HG03439 (cell line): Measurements from ENCODE around the gene RBBP8.

Source experiments
- ATAC-seq: cut with Tn5 transposase; IDR thresholded peaks from one replicate; pipeline ENCODE4 v1.9.1; 2021; ENCODE audit warnings: mild to moderate bottlenecking, moderate library complexity; ENCODE audit not compliant: unreplicated experiment

Gene RBBP8

DNA sequence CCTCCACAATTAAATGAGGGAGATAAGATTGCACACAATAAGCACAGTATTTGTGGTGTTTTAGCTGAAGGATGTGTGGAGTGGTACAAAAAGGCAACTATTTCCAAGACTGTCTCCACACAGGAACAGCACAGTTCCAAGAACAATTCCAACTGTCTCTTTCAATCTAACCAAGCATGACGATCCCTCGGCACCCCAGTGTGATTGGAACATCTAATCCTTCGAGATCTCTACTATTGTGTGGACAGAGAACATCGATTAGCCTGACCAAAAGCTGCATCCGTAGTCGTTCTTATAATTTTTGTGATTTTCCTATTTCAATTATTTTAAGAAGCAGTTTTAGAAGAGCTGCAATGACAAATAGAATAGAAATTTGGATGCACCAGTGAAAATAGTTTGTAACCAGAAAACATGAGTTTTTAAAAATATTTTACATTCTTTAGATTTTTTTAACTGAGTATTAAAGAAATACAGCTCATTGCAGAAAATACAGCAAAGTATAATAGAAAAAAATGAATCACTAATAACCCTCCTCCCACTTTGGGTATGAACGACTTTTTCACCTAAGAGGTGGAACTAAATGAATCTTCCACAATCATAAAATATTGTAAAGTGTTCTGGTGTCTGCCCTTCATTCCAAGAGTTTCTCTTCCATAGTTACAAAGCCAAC is 125.8 kb downstream of the RBBP8 start:
- ATAC-seq = no peak

DNA sequence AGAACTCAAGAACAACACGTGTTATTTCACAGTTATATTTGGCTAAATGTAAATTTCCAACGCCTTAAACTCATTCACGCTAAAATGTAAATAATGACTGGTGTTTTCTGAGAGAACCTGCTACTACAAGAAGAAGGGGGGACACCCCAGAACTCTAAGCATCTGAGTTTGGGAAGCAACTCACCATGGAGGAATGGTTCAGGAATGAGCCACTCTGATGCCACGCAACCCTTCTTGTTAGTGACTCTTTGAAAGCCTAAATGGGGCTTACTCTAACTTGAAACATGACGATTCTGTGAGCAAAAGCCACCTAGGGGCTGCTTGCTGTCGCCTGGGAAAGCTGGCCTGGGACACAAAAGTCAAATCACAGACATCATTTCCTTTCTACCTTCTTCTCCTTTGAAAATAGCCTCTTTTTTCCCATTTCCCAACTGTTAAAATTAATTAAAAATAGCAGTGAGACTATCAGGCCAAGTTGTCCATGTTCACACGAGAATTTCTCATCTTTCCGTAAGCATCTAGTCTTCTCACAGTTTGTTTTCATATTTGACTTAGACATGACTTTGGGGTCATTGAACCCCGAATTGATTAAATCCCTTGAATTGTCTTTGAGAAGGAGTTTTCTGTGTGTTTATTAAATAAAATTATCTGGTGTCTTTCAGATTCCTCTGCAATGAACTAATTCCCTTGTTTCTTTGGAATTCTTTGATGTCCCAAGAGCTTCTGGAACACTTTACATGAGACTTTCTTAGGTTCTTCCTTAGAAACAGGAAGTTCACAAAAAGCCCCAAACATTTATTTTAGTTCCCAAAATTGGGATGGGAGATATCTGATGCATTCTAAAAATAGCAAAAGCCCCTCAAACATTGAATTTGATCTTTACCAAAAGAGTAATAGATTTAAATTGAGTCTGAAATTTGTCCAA is 126.7 kb downstream of the RBBP8 start:
- no peak for ATAC-seq

DNA sequence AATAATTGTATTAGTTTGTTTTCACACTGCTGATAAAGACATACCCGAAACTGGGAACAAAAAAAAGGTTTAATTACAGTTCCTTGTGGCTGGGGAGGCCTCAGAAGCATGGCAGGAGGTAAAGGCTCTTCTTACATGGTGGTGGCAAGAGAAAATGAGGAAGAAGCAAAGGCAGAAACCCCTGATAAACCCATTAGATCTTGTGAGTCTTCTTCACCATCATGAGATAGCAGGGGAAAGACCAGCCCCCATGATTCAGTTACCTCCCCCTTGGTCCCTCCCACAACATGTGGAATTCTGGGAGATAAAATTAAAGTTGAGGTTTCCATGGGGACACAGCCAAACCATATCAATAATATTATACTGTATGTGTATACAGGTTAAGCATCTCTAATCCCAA is 128.9 kb downstream of the RBBP8 start:
- no peak for ATAC-seq

DNA sequence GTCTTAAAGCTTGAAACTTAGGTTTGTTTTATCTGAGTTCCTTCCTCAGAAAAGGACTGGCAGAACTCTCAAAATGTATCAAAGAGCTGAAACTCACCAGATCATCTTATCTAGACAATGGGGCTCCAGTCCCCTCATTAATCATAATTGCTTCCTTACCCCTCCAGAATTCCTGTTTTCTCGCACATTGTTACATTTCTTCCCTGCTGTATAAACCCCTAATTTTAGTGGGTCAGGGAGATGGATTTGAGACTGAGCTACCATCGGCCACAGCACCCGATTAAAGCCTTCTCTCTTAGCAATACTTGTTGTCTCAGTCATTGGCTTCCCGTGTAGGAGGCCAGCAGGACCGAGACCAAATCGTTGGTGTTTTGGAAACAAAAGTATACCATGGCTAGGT is 130.4 kb downstream of the RBBP8 start:
- no peak for ATAC-seq

DNA sequence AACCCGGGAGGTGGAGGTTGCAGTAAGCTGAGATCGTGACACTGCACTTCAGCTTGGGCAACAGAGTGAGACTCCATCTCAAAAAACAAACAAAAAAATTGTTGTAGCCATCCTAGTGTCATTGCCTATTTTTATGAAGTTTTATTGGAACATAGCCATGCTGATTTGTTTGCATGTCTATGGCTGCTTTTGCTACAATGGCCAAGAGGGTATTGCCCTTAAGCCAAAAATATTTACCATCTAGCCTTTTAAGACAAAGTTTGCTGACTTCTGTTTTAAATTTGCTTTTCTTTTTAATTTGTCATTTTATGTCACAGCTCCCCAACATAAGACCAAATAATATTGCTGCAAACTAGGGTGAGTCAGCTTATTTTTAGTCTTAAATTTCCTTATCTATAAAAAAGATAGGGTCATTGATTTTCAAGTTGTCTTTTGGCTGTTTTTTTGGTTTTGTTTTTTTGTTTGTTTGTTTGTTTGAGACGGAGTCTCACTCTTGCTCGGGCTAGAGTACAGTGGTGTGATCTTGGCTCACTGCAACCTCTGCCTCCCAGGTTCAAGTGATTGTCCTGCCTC is 132.2 kb downstream of the RBBP8 start:
- ATAC-seq = no peak

DNA sequence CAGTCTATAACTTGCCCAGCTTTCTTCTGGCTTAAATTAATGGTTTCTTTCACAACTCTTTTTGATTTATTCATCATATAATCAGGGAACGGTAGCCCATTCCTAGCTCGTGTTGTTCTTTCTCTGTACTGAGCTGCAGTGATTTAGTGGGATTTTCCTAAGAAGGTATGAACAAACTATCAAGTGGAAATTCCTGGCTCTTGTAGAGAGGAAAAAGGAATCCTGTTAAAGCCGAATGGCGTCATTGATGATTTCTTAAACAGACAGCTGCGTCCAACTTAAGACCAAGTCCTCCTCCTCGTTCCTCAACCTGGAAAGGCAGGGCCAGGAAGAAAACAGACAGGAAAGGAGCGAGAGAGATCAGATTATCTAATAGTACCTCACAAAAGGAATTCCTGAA is 132.9 kb downstream of the RBBP8 start:
- no peak for ATAC-seq

DNA sequence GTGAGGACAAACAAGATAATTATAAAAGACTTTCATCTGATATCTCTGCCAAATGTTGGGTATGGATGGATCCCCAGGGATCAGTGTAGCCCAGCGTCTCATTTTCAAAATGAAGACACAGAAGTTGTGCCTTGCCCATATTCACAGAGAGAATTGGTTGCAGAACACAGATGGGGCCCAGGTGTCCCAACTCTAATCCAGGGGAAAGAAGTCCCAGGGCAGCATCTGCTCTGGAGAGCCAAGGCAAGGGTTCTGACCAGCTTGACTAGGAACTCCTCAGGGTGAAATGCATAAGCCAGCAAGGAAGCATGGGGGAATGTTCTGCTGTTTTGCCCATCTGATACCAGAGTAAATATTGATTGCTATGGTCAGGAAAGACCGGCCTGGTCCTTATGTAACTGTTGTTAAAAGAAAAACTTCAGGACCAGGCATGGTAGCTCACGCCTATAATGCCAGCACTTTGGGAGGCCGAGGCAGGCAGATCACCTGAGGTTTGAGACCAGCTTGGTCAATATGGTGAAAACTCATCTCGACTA is 133.4 kb downstream of the RBBP8 start:
- ATAC-seq = no peak

DNA sequence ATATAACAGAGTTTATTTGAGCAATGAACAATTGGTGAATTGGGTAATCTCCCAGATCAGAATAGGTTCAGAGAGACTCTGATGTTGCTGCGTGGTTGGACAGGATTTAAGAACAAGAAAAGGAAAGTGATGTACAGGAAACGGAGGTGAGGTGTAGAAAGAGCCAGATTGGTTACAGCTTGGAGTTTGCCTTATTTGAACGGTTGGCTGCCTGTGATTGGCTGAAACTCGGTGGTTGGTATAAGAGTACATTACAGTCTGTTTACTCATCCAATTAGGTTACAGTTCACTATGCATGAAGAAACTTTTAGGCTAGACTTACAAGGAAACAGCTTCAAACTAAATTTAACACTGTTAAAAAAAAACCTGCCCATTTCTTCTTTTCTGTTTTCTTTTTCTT is 134.1 kb downstream of the RBBP8 start:
- no peak for ATAC-seq

DNA sequence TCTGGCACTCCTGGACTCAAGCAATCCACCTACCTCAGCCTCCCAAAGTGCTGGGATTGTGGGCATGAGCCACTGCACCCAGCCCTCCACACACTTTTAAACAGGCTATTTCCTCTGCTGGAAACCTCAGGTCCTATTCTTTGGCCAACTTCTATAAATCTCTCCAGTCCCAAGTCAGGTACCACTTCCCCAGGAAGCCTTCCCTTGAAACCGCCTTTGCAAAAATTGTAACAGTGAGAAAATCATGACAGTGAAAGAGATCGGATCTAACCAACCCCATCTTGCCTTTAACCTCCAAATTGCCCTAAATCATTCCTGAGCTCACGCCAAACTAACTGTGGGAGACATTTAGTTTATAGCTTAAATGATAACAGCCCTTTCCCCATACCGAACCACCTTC is 134.9 kb downstream of the RBBP8 start:
- ATAC-seq = no peak

DNA sequence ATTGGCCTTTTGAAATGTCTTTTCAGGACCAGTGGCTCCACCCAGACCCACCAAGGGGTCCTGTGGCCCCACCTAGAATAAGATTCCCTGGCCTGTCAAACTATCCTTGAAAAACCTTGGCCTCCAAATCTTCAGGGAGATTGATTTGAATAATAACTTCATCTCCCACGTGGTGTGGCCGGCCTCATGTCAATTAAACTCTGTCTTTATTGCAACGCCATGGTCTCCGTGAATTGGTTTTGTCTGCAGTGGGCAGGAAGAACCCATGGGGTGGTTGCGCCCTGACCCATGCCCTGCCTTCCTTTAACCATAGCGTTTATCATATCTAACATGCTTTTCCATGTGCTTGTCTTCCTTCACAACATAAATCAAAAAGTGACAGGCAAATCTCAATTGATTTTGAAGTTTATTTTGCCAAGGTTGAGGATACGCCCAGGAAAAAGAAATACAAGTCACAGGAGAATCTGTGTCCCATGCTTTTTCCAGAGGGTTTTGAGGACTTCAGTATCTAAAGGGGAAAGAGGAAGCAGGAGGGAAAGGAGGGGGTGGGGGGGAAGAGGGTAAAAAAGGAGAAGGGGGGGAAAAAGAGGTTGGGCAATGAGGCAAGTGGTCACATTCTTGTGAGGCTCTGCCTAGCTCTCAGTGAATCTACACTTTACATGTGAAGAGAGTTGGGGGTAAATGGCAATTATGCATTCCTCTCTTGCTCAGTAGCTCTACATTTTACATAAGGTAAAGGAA is 135.6 kb downstream of the RBBP8 start:
- ATAC-seq = no peak

DNA sequence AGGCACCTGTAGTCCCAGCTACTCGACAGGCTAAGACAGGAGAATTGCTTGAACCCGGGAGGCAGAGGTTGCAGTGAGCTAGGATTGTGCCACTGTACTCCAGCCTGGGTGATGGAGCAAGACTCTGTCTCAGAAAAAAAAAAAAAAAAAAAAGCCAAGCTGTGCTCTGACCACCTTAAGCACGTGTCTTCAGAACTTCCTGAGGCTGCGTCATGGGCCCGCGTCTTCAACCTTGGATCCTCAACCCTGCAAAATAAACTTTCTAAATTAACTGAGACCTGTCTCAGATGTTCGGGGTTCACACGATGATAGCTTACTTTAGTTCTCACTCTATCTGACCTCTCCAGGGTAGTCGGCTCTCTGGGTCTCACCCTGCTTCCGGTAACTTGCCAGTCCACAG is 136.4 kb downstream of the RBBP8 start:
- ATAC-seq = no peak

DNA sequence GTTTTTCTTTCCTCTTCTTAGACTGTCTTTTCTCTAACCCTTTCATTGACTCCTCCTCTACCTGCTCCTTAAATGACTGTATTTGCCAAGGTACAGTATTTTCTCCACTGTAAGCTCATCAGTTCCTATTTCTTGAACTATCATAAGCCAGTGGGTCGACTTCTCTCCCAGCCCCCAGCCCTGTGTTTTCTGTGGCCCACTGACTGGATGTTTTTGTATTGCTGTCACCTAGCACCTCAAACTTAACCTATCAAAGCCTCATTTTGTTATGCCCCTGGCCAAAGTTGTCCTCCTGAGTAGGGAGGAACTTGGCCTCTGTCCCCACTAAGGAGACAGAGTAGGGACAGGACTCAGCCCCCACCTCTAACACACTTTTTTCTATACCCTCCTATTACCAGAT is 136.8 kb downstream of the RBBP8 start:
- ATAC-seq = no peak

DNA sequence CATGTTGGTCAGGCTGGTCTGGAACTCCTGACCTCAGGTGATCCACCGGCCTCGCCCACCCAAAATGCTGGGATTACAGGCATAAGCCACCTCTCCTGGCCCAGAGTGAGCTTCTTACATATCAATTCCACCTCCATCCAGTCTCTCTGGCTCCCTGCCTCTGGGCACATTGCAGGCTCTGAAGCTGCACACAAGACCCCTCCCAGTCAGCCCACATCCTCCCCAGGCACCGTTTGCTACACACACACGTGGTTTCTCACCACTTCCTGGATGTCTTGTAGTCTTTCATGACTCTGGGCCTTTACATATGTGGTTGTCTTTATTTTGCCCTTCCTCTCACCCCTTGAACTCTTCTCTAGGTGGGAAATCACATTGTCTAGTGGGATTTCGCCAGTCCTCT is 138.2 kb downstream of the RBBP8 start:
- ATAC-seq = no peak

DNA sequence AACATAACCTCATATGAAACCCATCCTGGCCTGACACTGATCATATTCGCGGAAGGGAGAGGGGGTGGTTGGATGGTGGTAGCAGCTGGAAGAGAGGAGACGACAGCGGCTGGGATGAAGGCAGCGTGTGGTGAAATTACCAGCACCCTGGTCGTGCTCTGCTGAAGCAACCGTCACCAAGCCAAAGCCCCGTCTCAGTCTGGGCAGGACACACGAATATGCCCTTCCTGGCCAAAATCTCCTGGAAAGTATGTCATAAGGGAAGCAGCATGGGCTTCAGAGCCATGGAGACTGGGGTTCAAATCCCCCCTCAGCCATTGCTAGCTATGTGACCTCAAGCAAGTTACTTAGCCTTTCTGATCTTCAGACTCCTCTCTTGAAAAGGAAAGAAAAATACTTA is 139.0 kb downstream of the RBBP8 start:
- no peak for ATAC-seq

DNA sequence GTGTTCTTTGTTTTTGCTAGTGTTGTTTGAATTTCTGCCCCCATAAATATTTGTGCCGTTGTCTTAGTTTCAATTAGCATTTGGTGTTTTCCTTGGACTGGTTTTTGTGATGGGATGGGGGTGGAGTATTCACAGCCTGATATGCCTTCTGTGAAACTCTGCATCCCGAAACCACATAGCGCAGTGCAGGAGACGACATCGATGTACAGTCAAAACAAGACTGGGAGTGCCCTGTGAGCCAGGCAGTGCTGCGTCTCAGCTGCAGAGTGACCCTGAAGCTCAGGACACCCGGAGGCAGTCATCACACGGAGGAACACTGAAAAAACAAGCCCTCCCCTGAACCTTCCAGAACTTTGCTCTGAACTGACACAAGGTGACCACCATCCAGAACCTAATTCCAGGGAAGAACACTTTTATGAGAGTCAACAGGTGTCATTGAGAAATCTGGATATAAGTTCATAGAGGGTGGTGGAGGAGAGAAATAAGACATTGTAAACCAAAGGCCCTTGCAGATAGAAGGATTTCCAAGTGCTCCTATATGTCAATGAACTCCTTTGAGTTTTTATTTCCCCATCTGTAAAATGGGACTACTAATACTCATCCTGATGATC is 141.0 kb downstream of the RBBP8 start:
- ATAC-seq = no peak
